HepG2 (cell line): ENCODE measurements around the gene CGREF1. TPM values are rescaled to one million over a fixed set of nuclear protein-coding genes. Genes with fewer than 3 reads are reported as not detected.

Experiments
- ASH2L ChIP-seq: fragments of 300-600, 200-600 bp; sonication (generic); IDR thresholded peaks from 2 replicates; pipeline ENCODE4 v1.7.0; 2017; ENCODE audit warnings: low read depth, mild to moderate bottlenecking, moderate library complexity, mixed read lengths, low read length; ENCODE audit not compliant: insufficient read length
- ATM ChIP-seq: fragments of 450-650 bp; IDR thresholded peaks from 2 replicates; pipeline ENCODE4 v1.7.1; 2017; ENCODE audit warnings: mild to moderate bottlenecking, borderline replicate concordance
- FOXC1 ChIP-seq: sonication (generic); formaldehyde crosslinking; IDR thresholded peaks from 2 replicates; pipeline ENCODE4 v1.8.0; 2022; ENCODE audit warnings: mild to moderate bottlenecking, missing genetic modification reagents, borderline replicate concordance
- GTF2F1 ChIP-seq: fragments of 150-350 bp; IDR thresholded peaks from 2 replicates; pipeline ENCODE4 v1.6.1; 2014; ENCODE audit warnings: low read length
- MLX ChIP-seq: IDR thresholded peaks from 2 replicates; pipeline ENCODE4 v1.6.1; 2016
- MTA1 ChIP-seq: sonication (generic); formaldehyde crosslinking; IDR thresholded peaks from 2 replicates; pipeline ENCODE4 v1.4.0; 2020; ENCODE audit warnings: missing genetic modification reagents, mild to moderate bottlenecking, borderline replicate concordance
- NR2F2 ChIP-seq: IDR thresholded peaks from 2 replicates; pipeline ENCODE4 v1.6.1; 2012; ENCODE audit warnings: low read depth, inconsistent platforms, borderline replicate concordance
- RXRB ChIP-seq: IDR thresholded peaks from 2 replicates; pipeline ENCODE4 v1.6.1; 2016; ENCODE audit warnings: borderline replicate concordance, missing genetic modification reagents, missing compliant biosample characterization
- SMAD3 ChIP-seq: sonication (generic); formaldehyde crosslinking; IDR thresholded peaks from 2 replicates; pipeline ENCODE4 v1.4.0; 2020; ENCODE audit warnings: missing genetic modification reagents
- THAP7 ChIP-seq: sonication (generic); formaldehyde crosslinking; IDR thresholded peaks from 2 replicates; pipeline ENCODE4 v1.8.1; 2023; ENCODE audit warnings: mild to moderate bottlenecking, missing genetic modification reagents
- THYN1 ChIP-seq: sonication (generic); formaldehyde crosslinking; IDR thresholded peaks from 2 replicates; pipeline ENCODE4 v1.8.1; 2023; ENCODE audit warnings: low read depth, mild to moderate bottlenecking, moderate library complexity, missing genetic modification reagents, borderline replicate concordance
- TRIM24 ChIP-seq: sonication (generic); formaldehyde crosslinking; IDR thresholded peaks from 2 replicates; pipeline ENCODE4 v1.8.0; 2022; ENCODE audit warnings: mild to moderate bottlenecking, missing genetic modification reagents
- ZC3H4 ChIP-seq: sonication (generic); formaldehyde crosslinking; IDR thresholded peaks from 2 replicates; pipeline ENCODE4 v1.4.0; 2020; ENCODE audit warnings: missing genetic modification reagents, borderline replicate concordance
- ZNF180 ChIP-seq: sonication (generic); formaldehyde crosslinking; IDR thresholded peaks from 2 replicates; pipeline ENCODE4 v1.4.0; 2020; ENCODE audit warnings: low read depth, missing genetic modification reagents, borderline replicate concordance
- ZNF263 ChIP-seq: sonication (generic); formaldehyde crosslinking; IDR thresholded peaks from 2 replicates; pipeline ENCODE4 v1.4.0; 2020; ENCODE audit warnings: missing genetic modification reagents
- ZNF557 ChIP-seq: sonication (generic); formaldehyde crosslinking; IDR thresholded peaks from 2 replicates; pipeline ENCODE4 v1.4.0; 2020; ENCODE audit warnings: missing genetic modification reagents
- ZNF564 ChIP-seq: sonication (generic); formaldehyde crosslinking; IDR thresholded peaks from 2 replicates; pipeline ENCODE4 v1.8.1; 2023; ENCODE audit warnings: mild to moderate bottlenecking, missing genetic modification reagents
- ZNF687 ChIP-seq: sonication (generic); formaldehyde crosslinking; IDR thresholded peaks from 2 replicates; pipeline ENCODE4 v1.5.1; 2020; ENCODE audit warnings: mild to moderate bottlenecking, missing genetic modification reagents, moderate library complexity
- ZNF784 ChIP-seq: sonication (generic); formaldehyde crosslinking; IDR thresholded peaks from 2 replicates; pipeline ENCODE4 v1.5.1; 2020; ENCODE audit warnings: missing genetic modification reagents, mild to moderate bottlenecking, borderline replicate concordance
- ZSCAN12 ChIP-seq: sonication (generic); formaldehyde crosslinking; IDR thresholded peaks from 2 replicates; pipeline ENCODE4 v1.9.0; 2021; ENCODE audit warnings: mild to moderate bottlenecking, missing genetic modification reagents
- ZSCAN20 ChIP-seq: sonication (generic); formaldehyde crosslinking; IDR thresholded peaks from 2 replicates; pipeline ENCODE4 v1.4.0; 2020; ENCODE audit warnings: missing genetic modification reagents, mild to moderate bottlenecking, borderline replicate concordance
- ZSCAN29 ChIP-seq: sonication (generic); formaldehyde crosslinking; conservative IDR thresholded peaks from 2 replicates; pipeline ENCODE4 v1.4.0; 2020; ENCODE audit warnings: mild to moderate bottlenecking, missing genetic modification reagents
- polyA plus RNA-seq, 8 experiments: library from polyadenylated mRNA; depleted of rRNA in 3 of 8; stranded (reverse) in 7 of 8; unstranded in 1 of 8; fragments of >200 nt; fragmentation: Illumina TruSeq in 4 of 8; extraction: Trizol in 4 of 8; gene quantifications; 2 replicates each; pipeline versions ENCODE4 v1.2.1 to v1.2.3, GENCODE V29; 2011 to 2016; ENCODE audit warnings: low read depth in 4 of 8, missing spikeins in 1 of 8, mixed read lengths in 1 of 8; ENCODE audit not compliant: insufficient read depth in 1 of 8
- total RNA-seq, 5 experiments: library from RNA; depleted of rRNA; stranded (reverse); fragments of >200 nt; fragmentation: Illumina TruSeq; extraction: Trizol; gene quantifications; 2 replicates each; pipeline ENCODE4 v1.2.3, GENCODE V29; 2016; ENCODE audit warnings: low read depth in 1 of 5

CGREF1 gene
- total and polyA plus RNA-seq, 2 of the 13 experiments (the other 11 are each of a cell fraction or from before 2014, with no cell fraction given): 13.9 to 23.4 TPM

- TF ChIP-seq ZSCAN12 (CRISPR knock-in tag) (no peak), ZNF263 (peak; percentile 98), MTA1 (CRISPR knock-in tag) (peak; percentile 50; the same call in 1 of the 2 replicates), ZSCAN29 (CRISPR knock-in tag) (peak; percentile 82), MLX (CRISPR knock-in tag) (peak; percentile 95), RXRB (CRISPR knock-in tag) (peak; percentile 85), ZNF784 (peak; percentile 59; the same call in 1 of the 2 replicates), ZSCAN20 (CRISPR knock-in tag) (no peak; the same call in 1 of the 2 replicates), THYN1 (CRISPR knock-in tag) (0 out of 2 replicates have a peak, but pooled peaks have one; percentile 33), FOXC1 (0 out of 2 replicates have a peak, but pooled peaks have one; percentile 65), ZC3H4 (CRISPR knock-in tag) (no peak), ZNF180 (CRISPR knock-in tag) (no peak), TRIM24 (CRISPR knock-in tag) (no peak; the same call in 1 of the 2 replicates), ATM (no peak), GTF2F1 (no peak), ASH2L (peak; percentile 55), ZNF564 (no peak), ZNF557 (CRISPR knock-in tag) (0 out of 2 replicates have a peak, but pooled peaks have one; percentile 48), SMAD3 (CRISPR knock-in tag) (no peak), NR2F2 (peak; percentile 14; the same call in 1 of the 2 replicates), ZNF687 (peak; percentile 29; the same call in 1 of the 2 replicates), THAP7 (CRISPR knock-in tag) (no peak)
These were observed 25.2 kb downstream of the CGREF1 start (continued) for GRCh38 chr2:27093430-27094352.
